SK-N-SH (cell line): Measurements from ENCODE around the gene PPA1. TPM values are rescaled to one million over a fixed set of nuclear protein-coding genes. Genes with fewer than 3 reads are reported as not detected.

Source experiments
- CTCF ChIA-PET: fragments of 300-600, 350-600 bp; formaldehyde crosslinking; extraction: SDS; loops from one replicate; lab custom pipeline; 2021; lab: Yijun Ruan, JAX
- POLR2A ChIA-PET: fragments of 350-600 bp; sonication (Branson Sonifier 250); formaldehyde crosslinking; extraction: SDS; loops from one replicate; lab custom pipeline; 2020; ENCODE audit warnings: antibody characterized with exemption, inconsistent platforms; lab: Yijun Ruan, JAX
- DNase-seq: peaks from one replicate; pipeline ENCODE4 v3.0.0; 2012
- H2AFZ ChIP-seq: fragments of 200-600 bp; sonication (generic); 2 replicates; pipeline ENCODE4 v1.8.1; 2016; ENCODE audit warnings: antibody characterized with exemption, mild to moderate bottlenecking, low read depth
- H3F3A ChIP-seq: fragments of 200-600 bp; sonication (generic); replicated peaks from 2 replicates; pipeline ENCODE3; 2016; ENCODE audit warnings: antibody characterized with exemption, mild to moderate bottlenecking; ENCODE audit not compliant: insufficient read depth
- H3K27ac ChIP-seq, 2 experiments: fragments of 200-500 bp in 1 of 2; fragments of 200-600 bp in 1 of 2; sonication (Bioruptor generic) in 1 of 2; sonication (generic), shearing (Covaris generic) in 1 of 2; 2 replicates each; pipeline versions ENCODE4 v1.5.1 to v1.6.1; 2014 to 2016; ENCODE audit warnings: low read depth in 2 of 2, inconsistent platforms in 1 of 2, low read length in 1 of 2, mild to moderate bottlenecking in 1 of 2, mixed read lengths in 1 of 2
- H3K27me3 ChIP-seq: fragments of 200-600 bp; sonication (generic), shearing (Covaris generic); 2 replicates; pipeline ENCODE4 v1.6.1; 2016; ENCODE audit warnings: mixed run types; ENCODE audit not compliant: insufficient read depth
- H3K36me3 ChIP-seq, 2 experiments: fragments of 200-500 bp in 1 of 2; fragments of 200-600 bp in 1 of 2; sonication (Bioruptor generic) in 1 of 2; sonication (generic) in 1 of 2; replicated peaks in 1 of 2; 2 replicates each; pipeline versions ENCODE3 to v1.5.1; 2014 to 2016; ENCODE audit warnings: low read length in 1 of 2, mild to moderate bottlenecking in 1 of 2; ENCODE audit not compliant: insufficient read depth in 2 of 2, control insufficient read depth in 1 of 2
- H3K4me1 ChIP-seq, 2 experiments: fragments of 200-500 bp in 1 of 2; fragments of 200-600 bp in 1 of 2; sonication (Bioruptor generic) in 1 of 2; sonication (generic), shearing (Covaris generic) in 1 of 2; 2 replicates each; pipeline versions ENCODE4 v1.5.1 to v1.6.1; 2014 to 2016; ENCODE audit warnings: low read depth in 1 of 2, low read length in 1 of 2, mixed run types in 1 of 2; ENCODE audit not compliant: insufficient read depth in 2 of 2, control insufficient read depth in 1 of 2
- H3K4me2 ChIP-seq: fragments of 200-600 bp; sonication (generic), shearing (Covaris generic); 2 replicates; pipeline ENCODE4 v1.6.1; 2017; ENCODE audit warnings: mixed run types
- H3K4me3 ChIP-seq, 2 experiments: fragments of 200-500 bp in 1 of 2; fragments of 200-600 bp in 1 of 2; sonication (Bioruptor generic) in 1 of 2; sonication (generic), shearing (Covaris generic) in 1 of 2; 2 replicates each; pipeline versions ENCODE4 v1.5.1 to v1.8.1; 2014 to 2016; ENCODE audit warnings: low read depth in 2 of 2, inconsistent platforms in 1 of 2, low read length in 1 of 2, mild to moderate bottlenecking in 1 of 2, mixed read lengths in 1 of 2, moderate library complexity in 1 of 2
- H3K79me2 ChIP-seq: fragments of 200-600 bp; sonication (generic); 2 replicates; pipeline ENCODE4 v1.8.1; 2017; ENCODE audit warnings: mild to moderate bottlenecking; ENCODE audit not compliant: insufficient read depth
- H3K9ac ChIP-seq: fragments of 200-600 bp; sonication (generic); 2 replicates; pipeline ENCODE4 v1.6.1; 2017; ENCODE audit warnings: mixed run types
- H3K9me2 ChIP-seq: fragments of 200-600 bp; sonication (generic); 2 replicates; pipeline ENCODE4 v1.6.1; 2017; ENCODE audit warnings: mixed run types
- H3K9me3 ChIP-seq: fragments of 200-600 bp; sonication (generic); 2 replicates; pipeline ENCODE4 v1.6.1; 2017; ENCODE audit warnings: mixed run types, mild to moderate bottlenecking, moderate library complexity
- H4K20me1 ChIP-seq: fragments of 200-600 bp; sonication (generic); 2 replicates; pipeline ENCODE4 v1.6.1; 2017; ENCODE audit warnings: mild to moderate bottlenecking, mixed run types; ENCODE audit not compliant: insufficient read depth
- CHD2 ChIP-seq: fragments of 150-350 bp; IDR thresholded peaks from 2 replicates; pipeline ENCODE4 v1.6.1; 2018; ENCODE audit warnings: low read length; ENCODE audit not compliant: partially characterized antibody
- ELF1 ChIP-seq: IDR thresholded peaks from 2 replicates; pipeline ENCODE4 v1.4.0; 2012
- EP300 ChIP-seq, 2 experiments: IDR thresholded peaks; 2 replicates each; pipeline versions ENCODE4 v1.4.0 to v1.6.1; 2012; ENCODE audit warnings: borderline replicate concordance in 1 of 2, low read depth in 1 of 2, low read length in 1 of 2
- FOSL2 ChIP-seq: IDR thresholded peaks from 2 replicates; pipeline ENCODE4 v1.4.0; 2012; ENCODE audit warnings: low read depth, mild to moderate bottlenecking, moderate library complexity, borderline replicate concordance
- FOXM1 ChIP-seq: IDR thresholded peaks from 2 replicates; pipeline ENCODE4 v1.4.0; 2012; ENCODE audit warnings: low read depth, mild to moderate bottlenecking
- JUND ChIP-seq: IDR thresholded peaks from 2 replicates; pipeline ENCODE4 v1.4.0; 2012
- MEF2A ChIP-seq: IDR thresholded peaks from 2 replicates; pipeline ENCODE4 v1.4.0; 2012; ENCODE audit warnings: low read depth, borderline replicate concordance
- NFIC ChIP-seq: IDR thresholded peaks from 2 replicates; pipeline ENCODE4 v1.4.0; 2012; ENCODE audit warnings: borderline replicate concordance
- RCOR1 ChIP-seq: fragments of 150-350 bp; IDR thresholded peaks from 2 replicates; pipeline ENCODE4 v1.6.1; 2017; ENCODE audit warnings: antibody characterized with exemption, low read length
- RFX5 ChIP-seq: IDR thresholded peaks from 2 replicates; pipeline ENCODE4 v1.6.1; 2012; ENCODE audit warnings: mild to moderate bottlenecking, improper control_type of control experiment, low read length
- SMC3 ChIP-seq: IDR thresholded peaks from 2 replicates; pipeline ENCODE4 v1.6.1; 2012; ENCODE audit warnings: low read depth, low read length, improper control_type of control experiment
- TAF1 ChIP-seq: IDR thresholded peaks from 2 replicates; pipeline ENCODE4 v1.6.1; 2012; ENCODE audit warnings: low read depth, mild to moderate bottlenecking, low read length, moderate library complexity, borderline replicate concordance
- TEAD4 ChIP-seq: IDR thresholded peaks from 2 replicates; pipeline ENCODE4 v1.4.0; 2012; ENCODE audit warnings: mild to moderate bottlenecking, borderline replicate concordance; ENCODE audit not compliant: insufficient read depth
- YY1 ChIP-seq: IDR thresholded peaks from 2 replicates; pipeline ENCODE4 v1.4.0; 2012; ENCODE audit warnings: low read depth, mild to moderate bottlenecking
- WGBS: methylation state at CpG from one replicate; pipeline ENCODE4 v1.1.6; 2017; ENCODE audit warnings: low lambda C conversion rate; 5-methylcytosine and 5-hydroxymethylcytosine counted together
- polyA plus RNA-seq, 3 experiments: library from polyadenylated mRNA; depleted of rRNA; stranded (reverse); fragments of >200 nt; gene quantifications; 2 replicates each; pipeline ENCODE4 v1.2.3, GENCODE V29; 2012
- TF ChIP-seq, protein P1 (sequence below): IDR thresholded peaks from 2 replicates; pipeline ENCODE4 v1.4.0; 2012; ENCODE audit warnings: low read depth, borderline replicate concordance
- TF ChIP-seq, protein P2 (sequence below): fragments of 200-600 bp; sonication (generic); IDR thresholded peaks from 2 replicates; pipeline ENCODE4 v1.6.1; 2017; ENCODE audit warnings: antibody characterized with exemption, mild to moderate bottlenecking, moderate library complexity
- TF ChIP-seq, protein P3 (sequence below): IDR thresholded peaks from 2 replicates; pipeline ENCODE4; 2012
- TF ChIP-seq, protein P4 (sequence below): fragments of 150-350 bp; IDR thresholded peaks from 2 replicates; pipeline ENCODE4 v1.6.1; 2017; ENCODE audit warnings: antibody characterized with exemption, low read length, low read depth, borderline replicate concordance

PPA1 gene
- polyA plus RNA-seq, 1 of the 3 experiments (the other 2 are of a cell fraction): 125 TPM

DNA sequence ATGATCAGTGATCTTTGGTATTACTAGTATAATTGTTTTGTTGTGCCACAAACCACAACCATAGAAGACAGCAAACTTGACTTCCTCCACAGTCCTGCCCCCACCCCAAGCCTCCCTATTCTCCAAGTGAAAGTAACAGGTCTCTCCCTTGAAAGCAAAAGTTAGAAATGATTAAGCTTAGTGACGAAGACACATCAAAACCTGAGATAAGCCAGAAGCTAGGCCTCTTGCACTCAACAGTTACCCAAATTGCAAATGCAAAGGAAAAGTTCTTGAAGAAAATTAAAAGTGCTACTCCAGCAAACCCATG, 70.4 kb downstream of the PPA1 start:
- Histone ChIP-seq H3K4me2 (no peak overlapping the region), H3K36me3 (peaks cover 68 to 79% of the 10 kb centered on the region in 2 experiments), H3K9me3 (no peaks in the 10 kb centered on the region), H3K27me3 (no peaks in the 10 kb centered on the region), H3K4me1 (peaks cover 0 to 10% of the 10 kb centered on the region in 2 experiments; a peak in 3 of 4 replicates), H3K79me2 (peaks cover 98% of the 10 kb centered on the region), H4K20me1 (peaks cover 88% of the 10 kb centered on the region), H3K9ac (no peak overlapping the region), H3K9me2 (no peaks in the 10 kb centered on the region), H3K4me3 (no peak overlapping the region), H3K27ac (no peak overlapping the region), H3F3A (peaks cover 15% of the 10 kb centered on the region), H2AFZ (no peak overlapping the region)
- no peak for TF ChIP-seq YY1
- TF ChIP-seq, protein P1, sequence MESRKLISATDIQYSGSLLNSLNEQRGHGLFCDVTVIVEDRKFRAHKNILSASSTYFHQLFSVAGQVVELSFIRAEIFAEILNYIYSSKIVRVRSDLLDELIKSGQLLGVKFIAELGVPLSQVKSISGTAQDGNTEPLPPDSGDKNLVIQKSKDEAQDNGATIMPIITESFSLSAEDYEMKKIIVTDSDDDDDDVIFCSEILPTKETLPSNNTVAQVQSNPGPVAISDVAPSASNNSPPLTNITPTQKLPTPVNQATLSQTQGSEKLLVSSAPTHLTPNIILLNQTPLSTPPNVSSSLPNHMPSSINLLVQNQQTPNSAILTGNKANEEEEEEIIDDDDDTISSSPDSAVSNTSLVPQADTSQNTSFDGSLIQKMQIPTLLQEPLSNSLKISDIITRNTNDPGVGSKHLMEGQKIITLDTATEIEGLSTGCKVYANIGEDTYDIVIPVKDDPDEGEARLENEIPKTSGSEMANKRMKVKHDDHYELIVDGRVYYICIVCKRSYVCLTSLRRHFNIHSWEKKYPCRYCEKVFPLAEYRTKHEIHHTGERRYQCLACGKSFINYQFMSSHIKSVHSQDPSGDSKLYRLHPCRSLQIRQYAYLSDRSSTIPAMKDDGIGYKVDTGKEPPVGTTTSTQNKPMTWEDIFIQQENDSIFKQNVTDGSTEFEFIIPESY: no peak
- no peak for TF ChIP-seq CHD2
- TF ChIP-seq, protein P2, sequence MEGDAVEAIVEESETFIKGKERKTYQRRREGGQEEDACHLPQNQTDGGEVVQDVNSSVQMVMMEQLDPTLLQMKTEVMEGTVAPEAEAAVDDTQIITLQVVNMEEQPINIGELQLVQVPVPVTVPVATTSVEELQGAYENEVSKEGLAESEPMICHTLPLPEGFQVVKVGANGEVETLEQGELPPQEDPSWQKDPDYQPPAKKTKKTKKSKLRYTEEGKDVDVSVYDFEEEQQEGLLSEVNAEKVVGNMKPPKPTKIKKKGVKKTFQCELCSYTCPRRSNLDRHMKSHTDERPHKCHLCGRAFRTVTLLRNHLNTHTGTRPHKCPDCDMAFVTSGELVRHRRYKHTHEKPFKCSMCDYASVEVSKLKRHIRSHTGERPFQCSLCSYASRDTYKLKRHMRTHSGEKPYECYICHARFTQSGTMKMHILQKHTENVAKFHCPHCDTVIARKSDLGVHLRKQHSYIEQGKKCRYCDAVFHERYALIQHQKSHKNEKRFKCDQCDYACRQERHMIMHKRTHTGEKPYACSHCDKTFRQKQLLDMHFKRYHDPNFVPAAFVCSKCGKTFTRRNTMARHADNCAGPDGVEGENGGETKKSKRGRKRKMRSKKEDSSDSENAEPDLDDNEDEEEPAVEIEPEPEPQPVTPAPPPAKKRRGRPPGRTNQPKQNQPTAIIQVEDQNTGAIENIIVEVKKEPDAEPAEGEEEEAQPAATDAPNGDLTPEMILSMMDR: no peak
- no peak for TF ChIP-seq RCOR1
- TF ChIP-seq RFX5: no peak
- TF ChIP-seq SMC3: no peak
- no peak for TF ChIP-seq TAF1
- TF ChIP-seq TEAD4: no peak
- TF ChIP-seq FOXM1: no peak
- TF ChIP-seq NFIC: no peak
- no peak for TF ChIP-seq FOSL2
- TF ChIP-seq JUND: no peak
- TF ChIP-seq, protein P3, sequence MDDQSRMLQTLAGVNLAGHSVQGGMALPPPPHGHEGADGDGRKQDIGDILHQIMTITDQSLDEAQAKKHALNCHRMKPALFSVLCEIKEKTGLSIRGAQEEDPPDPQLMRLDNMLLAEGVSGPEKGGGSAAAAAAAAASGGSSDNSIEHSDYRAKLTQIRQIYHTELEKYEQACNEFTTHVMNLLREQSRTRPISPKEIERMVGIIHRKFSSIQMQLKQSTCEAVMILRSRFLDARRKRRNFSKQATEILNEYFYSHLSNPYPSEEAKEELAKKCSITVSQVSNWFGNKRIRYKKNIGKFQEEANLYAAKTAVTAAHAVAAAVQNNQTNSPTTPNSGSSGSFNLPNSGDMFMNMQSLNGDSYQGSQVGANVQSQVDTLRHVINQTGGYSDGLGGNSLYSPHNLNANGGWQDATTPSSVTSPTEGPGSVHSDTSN: no peak
- no peak for TF ChIP-seq ELF1
- no peak for TF ChIP-seq MEF2A
- TF ChIP-seq EP300 (IDR thresholded peaks at IDR 0.05; ENCODE audit: borderline replicate concordance in 1 of 2, low read depth in 1 of 2, low read length in 1 of 2): no peak
- TF ChIP-seq, protein P4, sequence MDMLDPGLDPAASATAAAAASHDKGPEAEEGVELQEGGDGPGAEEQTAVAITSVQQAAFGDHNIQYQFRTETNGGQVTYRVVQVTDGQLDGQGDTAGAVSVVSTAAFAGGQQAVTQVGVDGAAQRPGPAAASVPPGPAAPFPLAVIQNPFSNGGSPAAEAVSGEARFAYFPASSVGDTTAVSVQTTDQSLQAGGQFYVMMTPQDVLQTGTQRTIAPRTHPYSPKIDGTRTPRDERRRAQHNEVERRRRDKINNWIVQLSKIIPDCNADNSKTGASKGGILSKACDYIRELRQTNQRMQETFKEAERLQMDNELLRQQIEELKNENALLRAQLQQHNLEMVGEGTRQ: no peak
- CTCF ChIA-PET: interaction anchor here (1.3 kb wide), 1 partner anchor 202 kb away, joined by 4 read pairs; no protein-coding TSS in a partner anchor
- POLR2A ChIA-PET: no interaction called here
- WGBS: 88% methylated on average over 1 of the region's 1 CpG
- no peak for DNase-seq
